NCI-H2107 (cell line): ENCODE results near the gene FAM83C.
"Not testable (repeated sequence)": the region's sequence is repeated elsewhere in the genome, so short reads cannot be mapped to it uniquely, and the experiment has no call there.

Experiments used
- DNase-seq: peaks from one replicate; lab custom pipeline; 2025; lab: John Stamatoyannopoulos, UW

Gene FAM83C

DNA sequence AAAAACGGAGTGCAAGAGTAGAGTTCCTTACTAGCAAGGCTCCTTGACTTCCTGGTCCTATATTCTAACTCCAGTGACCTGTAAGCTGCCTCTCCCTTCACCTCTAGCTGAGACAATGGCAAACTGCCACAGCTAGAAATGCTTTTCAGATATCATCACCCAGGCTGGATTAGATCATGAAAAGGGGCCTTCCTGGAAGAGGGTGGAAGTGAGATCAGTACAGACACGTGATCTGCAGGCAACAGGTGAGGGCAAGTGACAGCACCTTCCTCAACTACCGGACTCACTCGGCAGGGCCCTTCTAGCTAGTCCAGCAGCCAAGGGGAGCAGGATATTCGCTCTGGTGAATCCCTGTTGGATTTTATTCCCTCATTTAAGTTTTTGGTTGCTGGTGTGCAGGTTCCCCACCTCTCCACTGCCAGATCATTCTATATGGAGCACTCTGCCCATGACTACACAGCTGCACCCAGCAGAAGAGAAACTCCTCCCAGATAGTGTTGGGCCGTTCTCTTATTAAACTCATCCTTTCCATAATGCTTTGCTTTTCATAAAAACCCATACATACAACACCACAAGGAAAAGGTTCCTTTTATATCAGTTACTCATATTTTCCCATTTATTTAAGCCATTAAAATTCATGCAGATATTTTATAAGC is 26.4 kb upstream of the FAM83C start:
- no peak for DNase-seq

DNA sequence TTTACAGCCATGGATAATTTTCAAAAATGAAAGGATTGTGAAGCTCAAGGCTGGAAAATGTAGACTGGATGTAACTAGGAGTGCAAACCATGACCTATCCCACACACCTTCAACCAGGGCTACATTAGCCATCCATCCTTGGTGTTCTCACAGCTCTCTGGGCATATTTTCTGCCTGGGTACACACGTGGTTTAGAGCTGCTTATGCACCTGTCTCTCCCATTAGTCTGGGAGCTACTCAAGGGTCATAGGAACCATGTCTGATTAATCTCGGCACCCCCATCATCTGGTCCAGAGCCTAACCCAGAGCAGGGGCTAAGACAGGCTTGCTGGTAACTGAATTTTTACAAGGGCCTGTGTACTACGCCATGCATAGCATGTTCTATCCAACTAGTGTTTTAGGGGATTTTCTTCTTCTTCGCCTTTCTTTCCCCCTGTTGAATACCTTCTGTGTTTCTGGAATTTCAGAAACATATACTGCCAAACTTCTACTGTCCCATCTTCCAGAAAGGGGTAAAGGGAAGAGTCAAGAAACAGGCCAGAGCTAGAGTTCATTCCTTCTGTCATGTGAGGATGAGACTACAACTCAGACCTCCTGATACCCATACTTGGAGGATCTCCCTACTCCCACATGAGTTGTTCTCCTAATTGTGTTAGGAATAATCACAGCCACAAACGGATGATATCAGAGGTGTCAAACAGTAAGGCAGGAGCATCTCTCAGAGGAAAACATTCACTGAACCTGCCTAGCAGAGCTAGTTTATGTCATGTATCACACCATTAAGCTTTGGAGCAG is 25.4 kb upstream of the FAM83C start:
- no peak for DNase-seq

DNA sequence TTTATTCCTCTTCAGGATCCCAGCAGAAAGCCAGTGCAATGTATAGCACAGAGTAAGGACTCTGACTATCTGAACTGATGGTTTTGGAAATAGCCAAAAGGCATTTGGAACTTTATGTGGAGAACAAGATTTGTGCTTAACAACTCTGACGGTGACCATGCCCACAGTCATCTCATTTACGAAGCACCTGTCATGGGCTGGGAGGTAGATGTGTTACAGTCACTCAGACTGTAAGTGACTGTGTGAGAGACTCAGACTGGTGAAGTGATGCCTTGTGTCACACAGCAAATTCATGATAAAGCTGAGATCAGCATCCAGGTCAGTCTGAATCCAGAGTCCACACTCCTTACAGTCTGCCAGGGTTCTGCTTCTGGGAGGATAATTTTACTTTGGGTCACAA is 23.9 kb upstream of the FAM83C start:
- DNase-seq: no peak

DNA sequence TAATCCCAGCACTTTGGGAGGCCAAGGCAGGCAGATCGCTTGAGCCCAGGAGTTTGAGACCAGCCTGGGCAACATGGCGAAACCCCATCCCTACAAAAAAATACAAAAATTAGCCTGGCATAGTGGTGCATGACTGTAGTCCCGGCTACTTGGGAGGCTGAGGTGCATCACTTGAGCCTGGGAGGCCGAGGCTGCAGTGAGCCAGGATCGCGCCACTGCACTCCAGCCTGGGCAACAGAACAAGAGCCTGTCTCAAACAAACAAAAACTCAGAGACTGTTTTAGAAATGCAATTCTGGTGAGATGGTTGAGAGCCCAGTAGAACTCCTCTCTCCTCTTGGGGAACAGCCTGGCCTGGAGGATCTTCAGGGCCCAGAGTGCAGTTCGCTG is 23.4 kb upstream of the FAM83C start:
- not testable (repeated sequence) for DNase-seq

DNA sequence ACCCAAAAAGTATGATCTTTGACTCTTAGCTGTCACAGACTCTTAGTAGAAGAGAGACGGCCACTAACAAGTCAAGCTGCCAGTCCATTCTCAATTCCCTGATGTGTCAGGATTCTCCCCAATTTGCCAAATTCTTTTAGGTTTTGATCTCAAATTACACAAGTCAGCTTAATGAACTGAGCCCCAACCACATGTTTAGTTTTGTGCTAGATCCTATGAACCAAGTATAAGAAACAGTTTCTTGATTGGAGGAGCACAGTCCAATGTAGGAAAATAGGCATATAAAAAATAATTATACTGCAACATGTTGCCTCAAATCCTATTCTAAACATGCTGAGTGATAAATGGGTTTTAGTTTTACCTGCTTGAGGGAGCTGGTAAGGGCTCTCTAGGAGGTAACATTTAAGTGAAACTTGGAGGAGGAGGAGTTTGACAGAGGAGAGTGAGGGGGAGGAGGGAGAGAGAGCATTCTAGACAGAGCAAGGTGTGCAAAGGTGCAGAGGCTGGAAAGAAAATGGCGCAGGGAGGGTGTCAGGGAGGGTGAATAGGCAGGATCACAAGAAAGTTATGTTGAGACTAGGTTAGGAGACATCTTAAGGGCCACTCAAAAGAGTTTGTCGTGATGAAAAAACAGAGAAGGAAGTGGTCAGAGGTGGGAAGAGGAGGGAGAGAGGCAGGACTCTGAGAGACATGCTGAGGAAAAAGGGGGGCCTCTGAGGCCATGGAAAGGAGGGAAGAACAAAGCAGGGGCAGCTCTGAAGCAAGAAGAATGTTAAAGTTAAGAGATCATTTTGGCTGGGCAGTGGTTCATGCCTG is 22.8 kb upstream of the FAM83C start:
- no peak for DNase-seq

DNA sequence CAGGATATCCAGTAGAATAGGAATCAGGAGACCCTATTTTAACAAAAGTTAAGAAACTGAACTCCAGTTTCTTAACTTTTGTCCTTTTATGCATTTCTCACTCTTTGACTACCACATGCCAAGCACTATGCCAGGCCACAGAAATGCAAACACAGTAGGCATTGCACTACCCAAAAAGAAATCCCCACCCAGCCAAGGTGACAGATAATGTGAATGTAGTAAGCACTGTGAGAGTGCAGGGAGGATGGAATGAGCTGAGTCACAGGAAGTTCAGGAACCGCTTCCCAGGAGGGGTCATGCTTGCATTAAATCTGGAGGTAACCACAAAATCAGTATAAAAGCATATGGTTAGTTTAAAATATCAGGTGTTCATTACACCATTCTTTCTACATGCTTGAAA is 20.1 kb upstream of the FAM83C start:
- DNase-seq: no peak

DNA sequence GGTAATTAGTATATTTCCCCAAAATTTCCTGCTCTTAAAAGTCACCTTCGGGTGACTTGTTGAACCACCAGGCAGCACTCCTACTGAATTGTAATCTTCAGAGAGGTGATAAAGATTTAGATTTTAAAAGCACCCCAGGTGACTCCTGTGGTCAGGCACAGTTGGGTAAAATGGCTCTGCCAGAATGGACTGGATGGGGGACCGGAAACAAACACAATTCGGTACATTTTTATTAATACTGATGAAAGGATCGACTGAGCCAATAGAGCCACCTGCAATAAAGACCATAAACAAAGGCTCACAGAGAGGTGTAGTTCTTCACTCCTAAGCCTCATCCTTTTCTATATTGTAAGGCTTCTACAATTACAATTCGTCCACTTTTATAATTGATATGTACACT is 19.6 kb upstream of the FAM83C start:
- no peak for DNase-seq

DNA sequence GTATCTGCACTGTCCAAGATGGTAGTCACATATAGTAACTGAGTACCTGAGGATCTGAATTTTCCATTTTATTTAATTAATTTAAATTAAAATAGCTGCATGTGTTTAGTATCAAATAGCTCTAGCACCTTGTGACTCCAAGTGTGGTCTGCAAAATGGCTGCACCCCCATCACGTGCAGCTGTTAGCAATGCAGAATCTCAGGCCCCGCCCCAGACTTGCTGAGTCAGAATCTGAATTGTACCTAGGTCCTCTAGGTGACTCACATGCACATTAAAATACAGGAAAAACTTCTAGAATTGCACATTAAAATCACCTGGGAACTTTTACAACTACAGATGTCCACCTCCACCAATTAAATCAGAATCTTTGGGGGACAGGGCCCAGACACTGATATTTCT is 19.2 kb upstream of the FAM83C start:
- no peak for DNase-seq

DNA sequence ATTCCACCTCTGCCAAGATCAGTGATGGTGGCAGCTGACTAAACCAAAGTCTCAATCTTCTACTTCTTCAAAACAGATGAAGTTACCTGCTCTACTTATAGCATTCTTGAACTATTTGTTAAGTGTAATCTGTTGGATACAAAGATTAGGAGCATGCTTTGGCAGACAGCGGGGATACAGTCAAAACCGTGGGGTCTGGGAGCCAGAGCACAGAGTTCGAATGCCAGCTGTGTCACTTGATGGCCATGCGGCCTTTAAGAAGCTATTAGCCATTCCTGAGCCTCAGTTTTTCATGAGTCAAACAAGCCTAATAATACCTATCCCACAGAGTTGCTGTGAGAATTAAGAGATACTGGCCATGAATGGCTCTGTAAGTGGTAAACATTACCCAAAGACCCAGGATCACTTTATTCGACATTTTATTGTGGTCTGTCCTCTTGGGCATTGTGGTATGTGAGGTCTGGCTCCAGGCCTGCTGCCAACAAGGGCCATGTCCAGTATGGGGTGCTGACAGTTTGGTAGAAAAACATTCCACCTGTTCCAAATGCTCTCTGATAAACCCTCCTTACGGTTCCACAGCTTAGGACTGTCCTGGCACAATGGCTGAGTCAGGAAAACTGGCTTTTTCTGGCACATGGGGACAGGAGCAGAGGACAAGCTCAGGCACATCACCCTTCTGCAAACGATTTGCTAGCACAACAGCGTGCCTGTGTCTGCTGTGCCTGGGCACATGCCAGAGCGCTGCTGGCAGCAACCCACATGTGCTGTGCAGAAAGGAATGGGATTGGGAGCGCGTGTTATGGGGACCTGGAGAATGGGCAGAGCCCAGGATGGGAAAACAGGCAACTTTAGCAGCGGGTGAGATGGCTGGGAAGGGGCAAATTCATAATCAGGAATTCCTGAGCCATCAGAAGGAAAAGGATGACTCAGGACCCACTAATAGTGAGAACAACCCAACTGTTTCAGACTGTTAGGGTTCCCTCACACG is 15.7 kb upstream of the FAM83C start:
- no peak for DNase-seq

DNA sequence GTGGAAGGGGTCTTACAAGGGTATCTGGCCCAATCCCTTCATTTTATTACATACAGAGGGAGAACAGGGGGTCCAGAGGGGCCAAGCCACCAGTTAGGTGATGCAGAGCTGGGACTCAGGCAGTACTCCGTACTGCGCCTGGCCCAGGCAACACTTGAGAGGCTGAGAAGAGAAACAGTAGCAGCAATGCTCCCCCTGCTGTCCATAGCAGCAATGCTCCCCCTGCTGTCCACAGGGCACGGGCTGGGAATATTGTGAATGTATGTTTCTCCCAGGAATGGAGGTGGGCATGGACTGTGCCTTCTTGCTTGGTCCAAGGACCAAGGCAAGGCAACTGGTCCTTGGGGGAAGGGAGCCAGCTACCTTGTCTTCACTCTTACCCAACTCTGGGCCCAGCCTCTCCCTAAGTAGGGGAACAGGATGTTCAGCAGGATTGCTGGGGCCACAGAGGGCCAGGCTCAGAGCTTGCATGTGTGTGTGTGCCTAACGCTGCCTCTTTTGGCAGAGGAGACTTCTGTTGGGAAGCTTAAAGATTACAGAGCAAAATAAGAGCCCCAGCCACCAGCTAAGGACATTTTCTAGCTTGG is 14.8 kb upstream of the FAM83C start:
- no peak for DNase-seq

DNA sequence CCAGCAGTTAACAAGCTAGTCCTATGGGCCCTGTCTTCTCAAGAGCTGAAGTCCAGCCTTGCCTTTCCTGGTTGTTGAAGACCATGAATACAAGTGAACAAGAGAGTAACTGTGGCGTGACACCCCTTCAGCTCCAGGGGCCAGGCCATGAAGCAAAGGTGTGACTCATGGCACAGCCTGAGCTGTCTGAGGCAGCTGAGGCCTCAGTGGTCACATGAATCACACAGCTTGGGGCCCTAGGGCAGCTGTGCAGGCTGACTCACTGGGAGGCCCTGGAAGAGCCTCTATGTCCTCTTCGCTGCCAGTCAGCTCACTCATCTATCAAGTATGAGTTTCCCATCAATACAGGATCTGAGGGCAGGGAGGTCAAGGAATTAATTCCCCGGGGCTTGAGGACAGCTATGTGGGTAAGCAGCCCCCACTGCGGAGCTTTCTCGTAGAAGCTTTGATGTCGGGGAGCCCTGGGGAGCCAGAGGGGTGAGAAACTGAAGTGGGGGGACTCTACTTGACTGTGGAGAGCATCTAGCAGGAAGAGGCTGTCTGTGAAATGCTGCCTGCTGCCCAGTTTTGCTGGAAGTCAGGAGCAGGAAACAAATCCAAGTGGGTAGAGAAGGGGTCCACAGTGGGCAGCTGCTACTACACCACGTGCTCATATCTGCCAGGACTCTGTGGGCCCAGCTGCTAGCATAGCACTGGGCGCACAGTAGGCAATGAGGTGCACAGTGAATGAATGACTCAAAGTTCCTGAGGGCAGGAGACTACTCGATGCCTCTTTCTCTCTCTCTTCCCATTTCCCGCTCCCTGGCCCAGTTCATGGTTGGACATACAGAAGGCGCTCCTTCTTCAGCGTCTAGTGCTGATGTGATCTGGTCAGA is 13.7 kb upstream of the FAM83C start:
- DNase-seq: no peak

DNA sequence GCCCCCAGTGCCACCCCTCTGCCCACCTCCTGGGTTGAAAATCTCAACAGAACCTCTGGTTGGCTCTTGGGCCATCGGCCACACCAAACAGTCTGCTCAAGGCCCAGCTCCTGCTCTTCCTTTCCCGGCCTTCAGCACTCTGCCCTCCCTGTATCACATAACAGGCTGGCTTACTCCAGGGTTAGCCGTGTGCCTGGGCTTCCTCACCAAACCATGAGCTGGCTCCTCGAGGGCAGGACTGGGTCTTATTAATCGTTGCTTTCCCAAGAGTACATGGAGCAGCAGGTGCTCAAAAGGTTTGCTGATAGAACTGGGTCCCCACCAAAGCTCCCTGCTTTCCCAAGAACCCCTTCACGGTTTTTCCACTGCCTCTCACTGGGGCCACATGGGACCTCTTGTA is 12.7 kb upstream of the FAM83C start:
- DNase-seq: no peak

DNA sequence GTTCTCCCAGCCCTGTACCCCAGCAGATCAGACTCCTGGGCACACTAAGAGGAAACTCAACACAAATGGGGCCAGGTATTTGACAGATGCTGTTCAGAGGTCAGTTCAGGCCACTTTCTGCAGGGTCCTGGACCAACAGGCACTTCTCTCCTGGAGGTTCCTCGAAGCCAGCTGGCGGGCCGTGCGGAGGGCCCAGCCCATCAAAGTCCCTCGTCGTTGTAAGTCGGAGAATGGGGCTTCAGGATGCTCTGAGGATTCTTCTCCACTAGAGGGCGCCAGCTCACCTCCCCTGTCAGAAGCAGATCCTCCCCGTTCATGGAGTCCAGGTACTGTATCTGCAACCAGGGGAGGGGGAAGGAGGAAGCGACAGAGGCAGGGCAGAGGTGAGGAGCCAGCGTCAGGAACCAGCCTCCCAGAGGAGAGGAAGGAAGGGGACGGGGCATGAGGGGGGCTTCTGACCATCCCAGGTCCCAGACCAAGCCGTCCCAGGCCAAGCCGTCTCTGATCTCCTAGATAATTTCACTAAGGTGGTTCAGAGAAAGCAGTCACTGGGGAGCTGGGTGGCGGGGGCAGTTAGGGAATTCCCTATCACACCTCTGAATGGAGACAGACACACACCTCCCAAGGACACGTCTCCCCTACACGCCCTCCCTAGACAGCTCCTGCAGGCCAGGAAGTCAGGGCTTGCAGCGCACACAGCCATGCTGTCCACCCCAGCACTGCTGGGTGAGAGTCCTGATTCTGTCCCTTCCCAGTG is 11.7 kb upstream of the FAM83C start:
- DNase-seq: peak; percentile 50

DNA sequence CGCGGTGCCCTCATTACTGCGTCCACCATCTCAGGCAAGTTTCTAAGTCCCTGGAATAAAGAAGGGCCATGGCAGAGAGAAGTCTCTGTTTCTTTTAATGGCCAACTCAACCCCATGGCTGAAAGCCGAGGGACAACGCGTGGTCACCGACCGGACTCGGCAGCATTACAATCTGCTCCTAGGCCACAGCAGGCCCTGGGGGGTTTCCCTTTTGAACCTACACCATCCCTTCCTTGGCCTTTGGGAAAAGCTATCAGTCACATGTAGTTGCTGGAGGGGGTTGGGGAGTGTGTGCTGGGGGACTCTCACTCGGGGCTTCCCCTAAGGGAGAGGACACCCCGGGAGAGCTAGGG is 11.1 kb upstream of the FAM83C start:
- DNase-seq: no peak

DNA sequence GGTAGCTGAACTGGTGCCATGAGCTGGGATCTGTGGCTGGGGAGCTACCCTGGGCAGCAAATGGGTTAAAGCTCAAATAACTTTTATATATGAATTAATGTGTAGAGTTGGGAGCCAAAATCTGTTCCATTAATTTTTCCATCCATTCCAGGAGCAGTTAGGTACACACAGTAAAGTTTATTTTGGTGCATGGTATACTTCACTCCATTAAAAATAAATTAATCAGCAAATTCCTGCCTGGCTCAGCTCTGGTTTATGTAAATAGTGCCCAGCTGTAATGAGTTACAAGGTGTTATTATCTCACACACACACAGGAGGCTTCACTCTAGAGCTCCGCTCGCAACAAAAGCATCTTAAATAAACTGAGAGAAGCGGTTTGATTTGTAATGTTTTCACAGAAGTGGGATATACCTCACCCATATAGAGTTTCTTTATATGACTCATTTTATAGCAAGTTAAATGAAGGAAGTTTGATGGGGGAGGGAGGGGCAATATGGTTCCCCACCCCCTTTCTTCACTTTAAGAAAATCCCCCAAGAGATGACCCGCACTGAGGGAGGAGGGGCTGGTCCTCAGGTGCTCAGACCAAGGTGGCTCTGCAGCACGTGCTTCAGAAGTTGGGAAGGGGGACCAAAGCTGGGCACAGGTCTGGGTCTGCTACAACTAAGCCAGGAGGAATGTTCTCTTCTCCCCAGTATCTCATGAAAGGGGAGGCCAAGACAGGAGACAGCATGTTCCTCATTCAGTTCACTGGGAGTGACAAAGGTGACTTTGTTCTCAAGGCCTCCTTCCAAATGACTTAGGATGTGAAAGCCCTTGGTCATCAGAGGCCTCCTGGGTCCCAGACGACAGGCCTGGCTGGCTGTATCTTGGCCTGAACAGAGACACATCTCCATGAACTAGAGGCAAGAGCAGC is 10.5 kb upstream of the FAM83C start:
- DNase-seq: no peak

DNA sequence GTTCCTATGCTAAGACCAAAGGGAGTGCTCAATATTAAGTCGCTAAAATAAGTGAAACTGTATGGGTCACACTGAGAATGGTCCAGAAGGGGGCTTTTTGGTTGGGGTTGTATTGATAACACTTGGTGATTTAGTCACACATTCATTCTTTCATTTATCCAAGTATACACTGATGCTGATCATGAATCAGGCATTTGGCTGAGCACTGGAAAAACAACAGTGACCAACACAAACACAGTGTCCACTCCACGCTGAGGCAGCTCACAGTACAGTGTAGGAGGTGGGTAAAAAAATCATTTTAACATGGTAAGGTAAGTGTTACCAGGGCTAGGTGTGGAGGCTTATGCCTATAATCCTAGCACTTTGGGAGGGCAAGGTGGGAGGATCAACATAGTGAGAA is 9.2 kb upstream of the FAM83C start:
- no peak for DNase-seq

DNA sequence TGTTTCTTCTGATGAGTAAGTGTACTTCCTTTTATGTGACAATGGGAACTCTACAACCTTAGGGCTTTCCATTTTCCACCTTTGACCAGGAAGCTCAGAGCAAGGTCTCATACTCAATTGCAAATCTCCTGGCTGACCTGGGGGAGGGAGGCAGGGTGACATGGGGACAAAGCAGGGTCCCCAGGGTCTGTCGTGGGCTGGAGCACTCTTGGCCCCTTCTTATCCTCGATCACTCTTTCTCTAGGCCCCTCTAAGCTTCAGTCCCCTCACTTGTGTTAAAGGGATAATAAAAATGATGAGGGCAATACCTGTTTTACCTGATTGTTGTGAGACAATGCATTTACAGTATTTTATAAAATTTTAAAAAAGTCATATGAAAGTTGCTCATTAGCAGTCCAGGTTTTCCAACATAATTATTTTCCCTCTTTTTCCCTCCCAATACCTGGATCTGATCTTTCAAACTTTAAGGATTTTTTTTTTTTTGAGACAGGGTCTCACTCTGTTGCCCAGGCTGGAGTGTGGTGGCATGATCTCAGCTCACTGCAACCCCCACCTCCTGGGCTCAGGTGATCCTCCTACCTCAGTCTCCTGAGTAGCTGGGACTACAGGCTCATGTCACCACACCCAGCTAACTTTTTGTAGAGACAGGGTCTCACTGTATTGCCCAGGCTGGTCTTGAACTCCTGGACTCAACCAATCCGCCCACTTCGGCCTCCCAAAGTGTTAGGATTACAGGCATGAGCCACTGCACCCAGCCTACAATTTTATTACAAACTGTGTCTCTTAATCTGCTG is 8.4 kb upstream of the FAM83C start:
- DNase-seq: no peak

DNA sequence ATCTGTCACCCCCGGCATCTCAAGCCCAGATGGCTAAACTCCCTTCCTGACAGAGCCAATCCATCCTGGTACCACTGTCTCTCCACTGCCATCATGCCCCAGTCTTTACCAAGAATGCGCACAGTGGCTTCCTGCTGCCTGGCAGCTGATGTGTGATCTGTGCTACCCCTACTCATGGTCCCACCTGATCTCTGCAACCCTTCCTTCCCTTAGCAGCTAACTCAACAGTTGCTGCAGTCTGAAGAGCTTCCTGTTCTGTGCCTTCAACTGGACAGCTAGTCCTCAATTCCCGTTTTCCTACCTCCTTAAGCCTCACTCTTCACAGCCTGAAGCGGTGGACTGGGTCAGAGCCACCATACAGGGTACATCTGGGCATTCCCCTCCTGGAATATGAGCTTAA is 7.6 kb upstream of the FAM83C start:
- DNase-seq: no peak
